GM20000 (cell line): ENCODE measurements around the gene TOB2.
"Not testable (repeated sequence)": the region's sequence is repeated elsewhere in the genome, so short reads cannot be mapped to it uniquely, and the experiment has no call there.

Source experiments
- DNase-seq: peaks from one replicate; pipeline ENCODE4 v3.0.0; 2012; ENCODE audit warnings: low spot score
- TF ChIP-seq, protein P1 (sequence below): IDR thresholded peaks from 2 replicates; pipeline ENCODE4 v1.5.1; 2012; ENCODE audit warnings: mild to moderate bottlenecking, control low read depth; ENCODE audit errors: extremely low read depth, missing control alignments

The TOB2 gene

DNA sequence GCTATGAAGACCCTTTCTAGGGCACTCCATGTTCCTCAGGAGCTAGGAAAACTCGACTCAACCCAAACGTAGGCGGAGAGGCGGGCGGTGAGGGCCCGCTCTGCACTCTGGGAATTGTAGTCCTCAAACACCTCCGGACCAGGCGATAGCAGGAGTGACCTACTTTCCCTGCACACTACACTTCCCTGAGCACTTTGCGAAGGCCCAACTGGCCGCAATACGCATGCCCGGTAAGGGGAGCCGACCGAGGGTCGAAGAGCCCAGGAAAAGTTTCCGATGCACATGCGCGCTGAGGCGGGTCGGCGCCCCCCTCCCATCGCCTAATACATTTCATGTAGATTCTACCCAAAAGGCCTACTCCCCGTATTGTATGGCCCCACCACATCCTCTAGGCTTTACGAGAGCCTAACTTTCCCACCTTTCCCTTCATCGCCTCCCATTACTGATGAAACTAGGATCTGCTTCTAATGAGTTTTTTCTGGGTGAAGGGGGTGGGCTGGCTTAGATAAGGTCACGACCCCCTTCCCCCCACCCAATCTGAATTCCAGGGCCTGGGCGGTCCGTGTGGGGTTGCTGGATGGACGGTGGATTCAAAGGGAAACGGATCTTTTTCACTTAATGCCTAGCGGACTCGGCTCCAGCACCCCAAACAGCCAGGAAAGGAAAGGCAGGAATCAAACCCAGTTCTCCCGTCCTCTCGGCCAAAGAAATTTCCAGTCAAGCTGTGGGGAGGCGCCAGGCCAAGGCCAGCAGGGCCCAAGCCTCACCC lies 2.1 kb downstream of the TOB2 start:
- TF ChIP-seq, protein P1, sequence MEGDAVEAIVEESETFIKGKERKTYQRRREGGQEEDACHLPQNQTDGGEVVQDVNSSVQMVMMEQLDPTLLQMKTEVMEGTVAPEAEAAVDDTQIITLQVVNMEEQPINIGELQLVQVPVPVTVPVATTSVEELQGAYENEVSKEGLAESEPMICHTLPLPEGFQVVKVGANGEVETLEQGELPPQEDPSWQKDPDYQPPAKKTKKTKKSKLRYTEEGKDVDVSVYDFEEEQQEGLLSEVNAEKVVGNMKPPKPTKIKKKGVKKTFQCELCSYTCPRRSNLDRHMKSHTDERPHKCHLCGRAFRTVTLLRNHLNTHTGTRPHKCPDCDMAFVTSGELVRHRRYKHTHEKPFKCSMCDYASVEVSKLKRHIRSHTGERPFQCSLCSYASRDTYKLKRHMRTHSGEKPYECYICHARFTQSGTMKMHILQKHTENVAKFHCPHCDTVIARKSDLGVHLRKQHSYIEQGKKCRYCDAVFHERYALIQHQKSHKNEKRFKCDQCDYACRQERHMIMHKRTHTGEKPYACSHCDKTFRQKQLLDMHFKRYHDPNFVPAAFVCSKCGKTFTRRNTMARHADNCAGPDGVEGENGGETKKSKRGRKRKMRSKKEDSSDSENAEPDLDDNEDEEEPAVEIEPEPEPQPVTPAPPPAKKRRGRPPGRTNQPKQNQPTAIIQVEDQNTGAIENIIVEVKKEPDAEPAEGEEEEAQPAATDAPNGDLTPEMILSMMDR, result no peak
- DNase-seq, result peak; percentile 89

- no peak for DNase-seq
- TF ChIP-seq, protein P1, result no peak
Observed at GRCh38 chr22:41442240-41442792, 4.3 kb downstream of the TOB2 start.

DNA sequence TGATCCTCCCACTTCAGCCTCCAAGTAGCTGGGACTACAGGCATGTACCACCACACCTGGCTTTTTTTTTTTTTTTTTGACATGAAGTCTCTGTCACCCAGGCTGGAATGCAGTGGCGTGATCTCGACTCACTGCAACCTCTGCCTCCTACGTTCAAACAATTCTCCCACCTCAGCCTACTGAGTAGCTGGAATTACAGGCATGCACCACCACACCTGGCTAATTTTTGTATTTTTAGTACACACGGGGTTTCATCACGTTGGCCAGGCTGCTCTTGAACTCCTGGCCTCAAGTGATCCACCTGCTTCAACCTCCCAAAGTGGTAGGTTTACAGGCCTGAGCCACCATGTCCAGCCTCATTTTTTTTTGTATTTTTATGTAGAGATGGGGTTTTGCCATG lies 6.1 kb downstream of the TOB2 start:
- DNase-seq, result not testable (repeated sequence)

DNA sequence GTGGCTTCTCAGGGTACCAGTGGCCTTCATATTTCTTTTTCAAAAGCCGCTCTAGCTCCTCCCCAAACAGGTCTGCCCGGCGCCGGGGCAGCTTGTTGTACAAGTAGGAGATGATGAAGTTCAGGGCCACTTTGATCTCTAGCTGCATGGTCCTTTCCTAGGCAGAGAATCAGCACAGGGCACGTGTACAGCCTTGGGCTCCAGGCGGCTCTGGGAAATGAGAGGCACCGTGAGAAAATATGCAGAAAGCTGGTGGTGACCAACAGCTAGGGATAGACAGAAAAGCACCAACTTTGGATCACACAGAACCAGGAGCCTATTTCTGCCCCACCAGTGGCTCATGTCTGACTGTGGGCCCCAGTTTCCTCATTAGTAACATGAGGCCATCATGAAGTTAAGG lies 9.4 kb downstream of the TOB2 start:
- no peak for DNase-seq
- TF ChIP-seq, protein P1, result no peak

DNA sequence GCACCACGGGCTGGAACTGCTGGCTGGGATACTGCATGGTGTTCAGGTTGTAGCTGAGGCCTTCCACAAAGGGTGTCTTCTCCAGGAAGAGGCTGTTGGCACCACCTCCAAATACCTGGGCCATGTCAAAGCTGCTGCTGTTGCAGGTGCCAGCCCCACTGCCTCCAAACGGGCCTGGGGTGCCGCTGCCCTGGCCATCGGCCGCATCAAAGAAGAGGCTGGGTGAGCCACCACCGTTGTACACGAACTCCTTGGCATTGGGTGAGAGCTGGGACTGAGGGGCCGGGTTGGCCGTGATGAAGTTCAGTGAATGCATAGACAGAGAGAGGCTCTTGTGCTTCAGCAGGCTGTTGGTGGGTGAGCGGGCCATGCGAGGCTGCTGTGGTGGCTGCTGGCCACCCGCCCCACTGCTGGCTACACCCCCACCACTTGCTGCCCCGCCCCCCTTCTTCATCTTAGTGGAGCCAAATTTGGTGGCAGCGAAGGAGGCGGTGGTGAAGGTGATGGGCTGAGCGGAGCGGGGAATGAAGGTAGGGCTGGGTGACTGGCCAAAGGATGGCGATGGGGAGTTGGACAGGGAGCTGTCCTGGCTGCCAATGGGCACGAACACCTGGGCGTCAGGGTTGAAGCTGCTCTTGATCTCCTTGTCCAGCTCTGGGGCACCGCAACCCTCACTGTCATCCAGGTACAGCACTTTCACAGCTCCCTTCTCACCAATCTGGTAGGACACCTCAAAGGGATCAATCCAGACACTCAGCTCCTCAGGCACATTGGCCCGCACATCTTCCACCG lies 10.1 kb downstream of the TOB2 start:
- TF ChIP-seq, protein P1, result no peak
- DNase-seq, result no peak

DNA sequence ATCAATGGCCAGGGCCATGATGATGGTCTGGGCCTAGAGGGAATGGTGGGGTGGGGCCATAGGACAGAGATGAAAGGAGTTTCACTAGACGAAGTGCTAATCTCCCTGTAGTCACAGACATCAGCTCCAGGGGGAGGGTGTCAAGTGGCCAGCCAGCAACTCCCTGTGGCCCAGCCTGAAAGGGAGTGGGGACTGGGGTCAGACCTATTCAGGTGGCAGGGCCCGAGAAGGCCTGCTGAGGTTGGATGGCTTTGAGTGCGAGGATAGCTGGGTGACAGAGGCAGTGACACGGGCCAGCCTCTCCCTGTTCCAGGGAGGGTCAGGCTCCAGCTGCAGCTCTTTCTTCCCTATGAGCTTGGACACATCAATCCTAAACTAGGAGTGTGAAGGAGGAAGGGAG lies 11.0 kb downstream of the TOB2 start:
- TF ChIP-seq, protein P1, result no peak

GRCh38 chr22:41434361-41435003 lies 12.1 kb downstream of the TOB2 start:
- DNase-seq, result not testable (repeated sequence)

More for the DNA sequence above, 11.0 kb downstream of the TOB2 start:
- no peak for DNase-seq

- DNase-seq, result not testable (repeated sequence)
Observed at GRCh38 chr22:41433480-41433879, 13.1 kb downstream of the TOB2 start.
